MCF 10A (cell line): ENCODE measurements around the gene GSTA2. TPM values are rescaled to one million over a fixed set of nuclear protein-coding genes. Genes with fewer than 3 reads are reported as not detected.
"Not testable (repeated sequence)": the region's sequence is repeated elsewhere in the genome, so short reads cannot be mapped to it uniquely, and the experiment has no call there.

Experiments used
- BruUV-seq: library from RNA; stranded (reverse); fragments of 400-500 nt; replicated peaks from 2 replicates; lab custom pipeline; 2021; lab: Mats Ljungman, UMichigan
- CTCF ChIA-PET: fragments of 300-600 bp; sonication (Branson Sonifier 250); formaldehyde crosslinking; extraction: SDS; loops from one replicate; lab custom pipeline; 2021; ENCODE audit warnings: antibody characterized with exemption, inconsistent platforms; lab: Yijun Ruan, JAX
- POLR2A ChIA-PET: fragments of 300-600, 350-650 bp; sonication (Branson Sonifier 250); formaldehyde crosslinking; extraction: SDS; loops from one replicate; lab custom pipeline; 2020; ENCODE audit warnings: antibody characterized with exemption, inconsistent platforms; lab: Yijun Ruan, JAX
- DNase-seq: peaks from one replicate; pipeline ENCODE4 v3.0.0-alpha.2; 2018; ENCODE audit not compliant: unreplicated experiment
- H3K27ac Mint-ChIP-seq: one replicate; pipeline ENCODE4 v1.8.0; 2022; ENCODE audit warnings: mild to moderate bottlenecking, low read depth, mixed read lengths; ENCODE audit not compliant: unreplicated experiment
- H3K27me3 Mint-ChIP-seq: one replicate; pipeline ENCODE4 v1.8.0; 2022; ENCODE audit warnings: mixed read lengths; ENCODE audit not compliant: insufficient read depth, unreplicated experiment
- H3K36me3 Mint-ChIP-seq: one replicate; pipeline ENCODE4 v1.8.0; 2022; ENCODE audit warnings: mild to moderate bottlenecking, moderate library complexity, mixed read lengths; ENCODE audit not compliant: insufficient read depth, unreplicated experiment
- H3K4me1 Mint-ChIP-seq: one replicate; pipeline ENCODE4 v1.8.0; 2022; ENCODE audit warnings: mixed read lengths; ENCODE audit not compliant: insufficient read depth, unreplicated experiment
- H3K4me3 Mint-ChIP-seq: one replicate; pipeline ENCODE4 v1.8.0; 2022; ENCODE audit warnings: mild to moderate bottlenecking, moderate library complexity, mixed read lengths; ENCODE audit not compliant: unreplicated experiment
- H3K9me3 Mint-ChIP-seq: one replicate; pipeline ENCODE4 v1.8.0; 2022; ENCODE audit warnings: mixed read lengths; ENCODE audit not compliant: unreplicated experiment
- intact Hi-C: fragments of 100-400 bp; cut with micrococcal nuclease; formaldehyde crosslinking; loops from 2 replicates; pipeline ENCODE4 v1.14.1; 2022
- total RNA-seq: library from RNA; stranded (reverse); gene quantifications from 2 replicates; pipeline ENCODE4 v1.2.3, GENCODE V29; 2022
- TF ChIP-seq, protein P1 (sequence below): fragments of 200-600 bp; IDR thresholded peaks from one replicate; pipeline ENCODE4 v1.8.0; 2022; ENCODE audit warnings: antibody characterized with exemption, mild to moderate bottlenecking; ENCODE audit not compliant: unreplicated experiment

The GSTA2 gene
- total RNA-seq, 1 experiment from 2014 or later, result not detected

DNA sequence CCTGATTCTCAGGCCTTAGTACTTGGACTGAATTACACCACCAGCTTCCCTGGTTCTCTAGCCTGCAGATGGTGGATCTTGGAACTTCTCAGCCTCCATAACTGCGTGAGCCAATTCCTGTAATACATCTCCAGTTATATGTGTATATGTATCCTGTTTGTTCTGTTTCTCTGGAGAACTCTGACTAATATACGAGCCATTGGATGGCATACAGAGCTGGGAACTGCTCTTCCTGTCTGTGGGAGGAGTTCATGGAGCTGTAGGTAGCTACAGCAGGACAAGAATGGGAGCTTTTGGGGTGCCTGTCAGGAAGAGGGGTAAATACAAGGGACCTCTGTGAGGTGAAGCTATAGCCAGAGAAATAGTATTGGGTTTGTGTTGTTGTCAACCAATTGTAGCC lies 51.1 kb downstream of the GSTA2 start:
- intact Hi-C loops, result no loop called here
- Mint-ChIP-seq H3K4me3 (no peak overlapping the region), H3K36me3 (no peaks in the 10 kb centered on the region), H3K9me3 (no peaks in the 10 kb centered on the region), H3K4me1 (no peaks in the 10 kb centered on the region), H3K27me3 (no peaks in the 10 kb centered on the region), H3K27ac (no peak overlapping the region)
- no TSS peak for BruUV-seq
- ChIA-PET CTCF (interaction anchor here (0.9 kb wide), 1 partner anchor 12 kb away, joined by 3 read pairs; no protein-coding TSS in a partner anchor), POLR2A (no interaction called here)
- TF ChIP-seq, protein P1, sequence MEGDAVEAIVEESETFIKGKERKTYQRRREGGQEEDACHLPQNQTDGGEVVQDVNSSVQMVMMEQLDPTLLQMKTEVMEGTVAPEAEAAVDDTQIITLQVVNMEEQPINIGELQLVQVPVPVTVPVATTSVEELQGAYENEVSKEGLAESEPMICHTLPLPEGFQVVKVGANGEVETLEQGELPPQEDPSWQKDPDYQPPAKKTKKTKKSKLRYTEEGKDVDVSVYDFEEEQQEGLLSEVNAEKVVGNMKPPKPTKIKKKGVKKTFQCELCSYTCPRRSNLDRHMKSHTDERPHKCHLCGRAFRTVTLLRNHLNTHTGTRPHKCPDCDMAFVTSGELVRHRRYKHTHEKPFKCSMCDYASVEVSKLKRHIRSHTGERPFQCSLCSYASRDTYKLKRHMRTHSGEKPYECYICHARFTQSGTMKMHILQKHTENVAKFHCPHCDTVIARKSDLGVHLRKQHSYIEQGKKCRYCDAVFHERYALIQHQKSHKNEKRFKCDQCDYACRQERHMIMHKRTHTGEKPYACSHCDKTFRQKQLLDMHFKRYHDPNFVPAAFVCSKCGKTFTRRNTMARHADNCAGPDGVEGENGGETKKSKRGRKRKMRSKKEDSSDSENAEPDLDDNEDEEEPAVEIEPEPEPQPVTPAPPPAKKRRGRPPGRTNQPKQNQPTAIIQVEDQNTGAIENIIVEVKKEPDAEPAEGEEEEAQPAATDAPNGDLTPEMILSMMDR, result no peak
- no peak for DNase-seq

- intact Hi-C loops, result no loop called here
- Mint-ChIP-seq H3K4me1 (no peaks in the 10 kb centered on the region), H3K9me3 (no peaks in the 10 kb centered on the region), H3K27ac (no peak overlapping the region), H3K36me3 (no peaks in the 10 kb centered on the region), H3K27me3 (peaks cover 10% of the 10 kb centered on the region), H3K4me3 (no peak overlapping the region)
- no peak for DNase-seq
- ChIA-PET POLR2A (interaction anchor here (0.6 to 1.6 kb wide), 2 partner anchors 12 to 13 kb away, joined by 3 to 8 read pairs; no protein-coding TSS in a partner anchor), CTCF (interaction anchor here (0.7 kb wide), 1 partner anchor 402 kb away, joined by 3 read pairs; no protein-coding TSS in a partner anchor)
- TF ChIP-seq, protein P1, result no peak
- no TSS peak for BruUV-seq
Measured at GRCh38 chr6:52707963-52708680, 55.2 kb downstream of the GSTA2 start.

DNA sequence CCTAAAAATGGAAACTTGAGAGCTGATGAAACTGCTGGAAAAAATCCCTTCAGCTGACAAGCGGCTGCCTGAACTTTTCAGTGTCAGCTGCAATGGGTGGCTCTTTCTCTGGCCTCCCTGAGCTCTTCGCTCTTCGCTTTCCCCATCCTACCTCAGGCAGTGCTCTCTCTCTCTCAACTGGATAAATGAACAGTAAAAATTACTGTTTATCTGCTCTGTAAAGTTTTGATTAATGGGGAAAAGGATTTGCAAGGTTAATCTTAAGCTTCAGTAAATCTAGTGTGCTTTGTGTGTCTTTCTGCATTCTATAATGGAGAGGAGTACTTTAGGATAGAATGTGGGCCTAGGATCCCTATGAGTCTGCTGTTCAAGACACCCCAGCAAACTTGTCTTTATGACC lies 57.3 kb downstream of the GSTA2 start:
- ChIA-PET CTCF (no interaction called here), POLR2A (no interaction called here)
- H3K27ac Mint-ChIP-seq, result no peak overlapping the region
- no peaks in the 10 kb centered on the region for H3K4me1 Mint-ChIP-seq
- H3K9me3 Mint-ChIP-seq, result no peaks in the 10 kb centered on the region
- intact Hi-C loops, result no loop called here
- BruUV-seq, result no TSS peak
- no peak overlapping the region for H3K4me3 Mint-ChIP-seq
- no peaks in the 10 kb centered on the region for H3K36me3 Mint-ChIP-seq
- H3K27me3 Mint-ChIP-seq, result peaks cover 13% of the 10 kb centered on the region
- DNase-seq, result no peak
- TF ChIP-seq, protein P1, result no peak

- H3K4me1 Mint-ChIP-seq, H3K36me3 Mint-ChIP-seq, DNase-seq, H3K4me3 Mint-ChIP-seq, H3K9me3 Mint-ChIP-seq, intact Hi-C loops, POLR2A ChIA-PET, H3K27ac Mint-ChIP-seq, CTCF ChIA-PET, BruUV-seq: not testable (repeated sequence)
- peaks cover 13% of the 10 kb centered on the region for H3K27me3 Mint-ChIP-seq
Measured at GRCh38 chr6:52704781-52705502, 58.3 kb downstream of the GSTA2 start.
